Measurements from ENCODE around the gene CXCL14. TPM values are rescaled to one million over a fixed set of nuclear protein-coding genes. Genes with fewer than 3 reads are reported as not detected.

Gene CXCL14
- total and polyA plus RNA-seq, 2 of the 13 experiments (the other 11 are each of a cell fraction or from before 2014, with no cell fraction given) = not detected

GRCh38 chr5:135564331-135564730, 14.5 kb downstream of the CXCL14 start:
- Histone ChIP-seq H3K79me2 (ENCODE audit: insufficient read depth, low read length) (no peaks in the 10 kb centered on the region), H3K4me3 (replicated peaks in 1 of 3; ENCODE audit: insufficient read depth in 1 of 3, low read depth in 2 of 3, low read length in 3 of 3) (no peak overlapping the region), H3K36me3 (replicated peaks in 1 of 2; ENCODE audit: control insufficient read depth in 1 of 2, insufficient read depth in 2 of 2, low read length in 2 of 2) (no peaks in the 10 kb centered on the region), H4K20me1 (ENCODE audit: insufficient read depth, low read length) (no peaks in the 10 kb centered on the region), H3K9ac (ENCODE audit: insufficient read depth, low read depth, low read length) (no peak overlapping the region), H3K27ac (ENCODE audit: extremely low read length, insufficient read depth, low read length) (no peak overlapping the region), H3K4me2 (ENCODE audit: low read depth, low read length) (no peak overlapping the region), H3K9me3 (ENCODE audit: low read length) (no peaks in the 10 kb centered on the region), H3K27me3 (ENCODE audit: control insufficient read depth in 1 of 2, insufficient read depth in 2 of 2, low read length in 2 of 2) (peaks cover 0 to 2% of the 10 kb centered on the region in 2 experiments; a peak in 3 of 5 replicates), H2AFZ (ENCODE audit: low read length) (no peak overlapping the region), H3K4me1 (ENCODE audit: insufficient read depth, low read length) (no peaks in the 10 kb centered on the region)
- in situ Hi-C loops (cut with HindIII; ENCODE audit: extremely low pct_ligation_motif_present, low pct_unique_long_range_greater_than_20kb) = loop anchor here (5.0 to 25.0 kb wide), 3 partner anchors 160 to 548 kb away; partner anchors contain the start of gene SLC25A48
- intact Hi-C loops (cut with micrococcal nuclease; ENCODE audit: unreplicated experiment) = no loop called here
- DNase-seq (ENCODE audit: low spot score) (no peak), FAIRE-seq (no peak), ATAC-seq (no peak)
- TF ChIP-seq ZNF460 (CRISPR knock-in tag; IDR thresholded peaks at IDR 0.05; ENCODE audit: borderline replicate concordance) = no peak
- TF ChIP-seq PHB2 (IDR thresholded peaks at IDR 0.05; ENCODE audit: partially characterized antibody) = no peak
- no peak for TF ChIP-seq JARID2 (CRISPR knock-in tag; IDR thresholded peaks at IDR 0.05; ENCODE audit: insufficient replicate concordance)
- TF ChIP-seq ZNF318 (CRISPR knock-in tag; IDR thresholded peaks at IDR 0.05) = no peak
- no peak for TF ChIP-seq NR1H2 (CRISPR knock-in tag; IDR thresholded peaks at IDR 0.05; ENCODE audit: borderline replicate concordance, low read depth)
- no peak for TF ChIP-seq ZNF12 (CRISPR knock-in tag; IDR thresholded peaks at IDR 0.05)
- TF ChIP-seq FOSL2 (CRISPR knock-in tag; IDR thresholded peaks at IDR 0.05) = no peak
- no peak for TF ChIP-seq SRSF4 (IDR thresholded peaks at IDR 0.05; ENCODE audit: low read depth, low read length, poor library complexity, severe bottlenecking)
- TF ChIP-seq HDAC2 (CRISPR knock-in tag; IDR thresholded peaks at IDR 0.05) = no peak
- TF ChIP-seq SRSF9 (IDR thresholded peaks at IDR 0.05; ENCODE audit: borderline replicate concordance, insufficient read depth, low read depth, low read length, poor library complexity, severe bottlenecking) = no peak
- TF ChIP-seq CREBL2 (CRISPR knock-in tag; IDR thresholded peaks at IDR 0.05; ENCODE audit: borderline replicate concordance) = no peak
- POLR2A ChIA-PET = no interaction called here
- CTCF ChIA-PET (ENCODE audit: low intra/inter-chr PET ratio, low total read pairs) = interaction anchor here (1.0 kb wide), 1 partner anchor 102 kb away, joined by 3 read pairs; no protein-coding TSS in a partner anchor
- no TSS peak for BruUV-seq (replicated peaks)
- WGBS (ENCODE audit: low lambda C conversion rate) = 14% methylated on average over 1 of the region's 5 CpGs

Data from HepG2 (cell line).